ENCODE measurements around the gene DCAF5. TPM values are rescaled to one million over a fixed set of nuclear protein-coding genes. Genes with fewer than 3 reads are reported as not detected.

Gene DCAF5
- total and polyA plus RNA-seq, 2 of the 13 experiments (the other 11 are each of a cell fraction or from before 2014, with no cell fraction given), result 13.4 to 31.6 TPM

DNA sequence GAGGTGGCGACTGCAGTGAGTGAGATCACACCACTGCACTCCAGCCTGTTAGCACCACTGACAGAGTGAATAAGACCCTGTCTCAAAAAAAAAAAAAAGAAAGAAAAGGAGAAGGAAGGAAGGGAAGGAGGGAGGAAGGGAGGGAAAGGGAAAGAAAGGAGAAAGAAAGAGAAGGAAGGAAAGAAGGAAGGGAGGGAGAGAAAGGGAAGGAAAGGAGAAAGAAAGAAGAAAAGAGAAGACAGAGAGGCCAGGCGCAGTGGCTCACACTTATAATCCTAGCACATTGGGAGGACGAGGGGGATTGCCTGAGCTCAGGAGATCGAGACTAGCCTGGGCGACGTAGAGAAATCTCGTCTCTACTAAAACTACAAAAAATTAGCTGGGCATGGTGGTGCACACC, 13.2 kb downstream of the DCAF5 start:
- no peak overlapping the region for H3K4me3 ChIP-seq (replicated peaks in 1 of 3; ENCODE audit: insufficient read depth in 1 of 3, low read depth in 2 of 3, low read length in 3 of 3)
- H3K9me3 ChIP-seq (ENCODE audit: low read length), result no peaks in the 10 kb centered on the region
- ATAC-seq (no peak), DNase-seq (ENCODE audit: low spot score) (no peak), FAIRE-seq (no peak)
- H4K20me1 ChIP-seq (ENCODE audit: insufficient read depth, low read length), result no peaks in the 10 kb centered on the region
- no peak overlapping the region for H3K4me2 ChIP-seq (ENCODE audit: low read depth, low read length)
- no peak overlapping the region for H3K27ac ChIP-seq (ENCODE audit: extremely low read length, insufficient read depth, low read length)
- H3K36me3 ChIP-seq (replicated peaks in 1 of 2; ENCODE audit: control insufficient read depth in 1 of 2, insufficient read depth in 2 of 2, low read length in 2 of 2), result peaks cover 0 to 13% of the 10 kb centered on the region in 2 experiments; a peak in 2 of 5 replicates
- TF ChIP-seq MTA1 (CRISPR knock-in tag; IDR thresholded peaks at IDR 0.05; ENCODE audit: borderline replicate concordance) (no peak), ATRX (CRISPR knock-in tag; IDR thresholded peaks at IDR 0.05; ENCODE audit: borderline replicate concordance) (no peak)
- CTCF ChIA-PET (ENCODE audit: low intra/inter-chr PET ratio, low total read pairs), result no interaction called here
- no peak overlapping the region for H3K9ac ChIP-seq (ENCODE audit: insufficient read depth, low read depth, low read length)
- intact Hi-C loops (cut with micrococcal nuclease; ENCODE audit: unreplicated experiment), result loop anchor here (10.0 kb wide), 1 partner anchor 55 kb away; the partner anchor contains the start of gene EXD2
- no peak overlapping the region for H2AFZ ChIP-seq (ENCODE audit: low read length)
- no peaks in the 10 kb centered on the region for H3K4me1 ChIP-seq (ENCODE audit: insufficient read depth, low read length)
- in situ Hi-C loops (cut with HindIII; ENCODE audit: extremely low pct_ligation_motif_present, low pct_unique_long_range_greater_than_20kb), result no loop called here
- POLR2A ChIA-PET, result interaction anchor here (1.2 kb wide), 1 partner anchor 12 kb away, joined by 3 read pairs; no protein-coding TSS in a partner anchor
- H3K79me2 ChIP-seq (ENCODE audit: insufficient read depth, low read length), result peaks cover 47% of the 10 kb centered on the region
- H3K27me3 ChIP-seq (ENCODE audit: control insufficient read depth in 1 of 2, insufficient read depth in 2 of 2, low read length in 2 of 2), result no peaks in the 10 kb centered on the region
- 98% methylated on average over 7 of the region's 7 CpGs for WGBS (ENCODE audit: low lambda C conversion rate)
- BruUV-seq (replicated peaks), result no TSS peak

DNA sequence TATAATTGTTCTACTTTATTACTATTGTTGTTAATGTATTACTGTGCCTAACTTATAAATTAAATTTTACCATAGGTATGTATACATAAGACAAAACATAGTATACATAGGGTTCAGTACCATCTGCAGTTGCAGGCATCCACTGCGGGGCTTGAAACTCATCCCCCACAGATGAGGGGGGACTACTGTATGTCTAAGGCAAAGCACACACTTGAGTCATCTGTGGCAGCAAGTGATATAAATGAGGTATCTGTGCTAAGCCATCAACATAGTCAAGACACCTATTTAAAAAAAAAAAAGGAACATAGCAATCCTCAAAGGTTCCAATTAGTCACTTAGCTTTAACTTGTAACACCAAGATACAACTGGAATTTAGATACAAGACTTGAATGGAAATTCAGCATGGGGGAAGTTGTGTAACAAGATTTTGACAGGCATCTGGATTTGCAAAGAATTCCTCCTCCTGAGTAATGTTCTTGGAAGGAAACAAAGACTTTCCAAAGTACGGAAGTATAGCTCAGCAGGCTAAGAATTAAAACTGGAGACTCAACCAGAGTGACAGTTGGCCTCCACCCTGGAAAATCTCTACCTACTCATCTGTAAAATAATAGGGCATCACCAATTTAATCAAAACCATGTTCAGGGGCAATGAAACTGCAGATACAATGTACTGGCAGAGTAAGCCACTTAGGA, 14.9 kb downstream of the DCAF5 start:
- H4K20me1 ChIP-seq (ENCODE audit: insufficient read depth, low read length), result no peaks in the 10 kb centered on the region
- intact Hi-C loops (cut with micrococcal nuclease; ENCODE audit: unreplicated experiment), result loop anchor here (10.0 kb wide), 1 partner anchor 57 kb away; the partner anchor contains the start of gene EXD2
- no peak for ATAC-seq
- TF ChIP-seq HMG20A (CRISPR knock-in tag; IDR thresholded peaks at IDR 0.05; ENCODE audit: borderline replicate concordance) (no peak), ZNF280B (CRISPR knock-in tag; IDR thresholded peaks at IDR 0.05; ENCODE audit: borderline replicate concordance) (no peak), CEBPB (IDR thresholded peaks at IDR 0.05; ENCODE audit: borderline replicate concordance, low read depth, low read length) (no peak), ZNF121 (CRISPR knock-in tag; IDR thresholded peaks at IDR 0.05) (no peak)
- TF ChIP-seq, protein P1, sequence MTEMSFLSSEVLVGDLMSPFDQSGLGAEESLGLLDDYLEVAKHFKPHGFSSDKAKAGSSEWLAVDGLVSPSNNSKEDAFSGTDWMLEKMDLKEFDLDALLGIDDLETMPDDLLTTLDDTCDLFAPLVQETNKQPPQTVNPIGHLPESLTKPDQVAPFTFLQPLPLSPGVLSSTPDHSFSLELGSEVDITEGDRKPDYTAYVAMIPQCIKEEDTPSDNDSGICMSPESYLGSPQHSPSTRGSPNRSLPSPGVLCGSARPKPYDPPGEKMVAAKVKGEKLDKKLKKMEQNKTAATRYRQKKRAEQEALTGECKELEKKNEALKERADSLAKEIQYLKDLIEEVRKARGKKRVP (CRISPR knock-in tag; IDR thresholded peaks at IDR 0.05), result no peak
- H3K4me3 ChIP-seq (replicated peaks in 1 of 3; ENCODE audit: insufficient read depth in 1 of 3, low read depth in 2 of 3, low read length in 3 of 3), result no peak overlapping the region
- no peak overlapping the region for H3K9ac ChIP-seq (ENCODE audit: insufficient read depth, low read depth, low read length)
- H3K36me3 ChIP-seq (replicated peaks in 1 of 2; ENCODE audit: control insufficient read depth in 1 of 2, insufficient read depth in 2 of 2, low read length in 2 of 2), result peaks cover 0 to 12% of the 10 kb centered on the region in 2 experiments; a peak in 2 of 5 replicates
- no peaks in the 10 kb centered on the region for H3K27me3 ChIP-seq (ENCODE audit: control insufficient read depth in 1 of 2, insufficient read depth in 2 of 2, low read length in 2 of 2)
- WGBS (ENCODE audit: low lambda C conversion rate), result 100% methylated on average over 2 of the region's 2 CpGs
- H3K4me1 ChIP-seq (ENCODE audit: insufficient read depth, low read length), result no peaks in the 10 kb centered on the region
- in situ Hi-C loops (cut with HindIII; ENCODE audit: extremely low pct_ligation_motif_present, low pct_unique_long_range_greater_than_20kb), result no loop called here
- H3K27ac ChIP-seq (ENCODE audit: extremely low read length, insufficient read depth, low read length), result no peak overlapping the region
- no peak overlapping the region for H3K4me2 ChIP-seq (ENCODE audit: low read depth, low read length)
- no peak for FAIRE-seq
- CTCF ChIA-PET (ENCODE audit: low intra/inter-chr PET ratio, low total read pairs), result no interaction called here
- DNase-seq (ENCODE audit: low spot score), result no peak
- BruUV-seq (replicated peaks), result no TSS peak
- peaks cover 47% of the 10 kb centered on the region for H3K79me2 ChIP-seq (ENCODE audit: insufficient read depth, low read length)
- no peaks in the 10 kb centered on the region for H3K9me3 ChIP-seq (ENCODE audit: low read length)
- POLR2A ChIA-PET, result no interaction called here
- no peak overlapping the region for H2AFZ ChIP-seq (ENCODE audit: low read length)

Data from HepG2 (cell line).